ENCODE data around the gene DCPS. TPM values are rescaled to one million over a fixed set of nuclear protein-coding genes. Genes with fewer than 3 reads are reported as not detected.

DCPS gene
- total RNA-seq, 2 experiments from 2014 or later: 34.5 to 35.8 TPM

GRCh38 chr11:126268708-126269579 lies 34.9 kb upstream of the DCPS start, which contains the start of the genes FOXRED1 and SRPRA:
Gene FOXRED1 (plus strand): TSS chr11:126269154. CDS start chr11:126269207, 53 bp downstream.
Gene SRPRA (minus strand): TSS chr11:126268895. CDS start chr11:126268804, 91 bp downstream.
- H3K9me3 Mint-ChIP-seq: no peaks in the 10 kb centered on the region
- peak within 1 kb of the TSS; percentile 94 for H3K27ac Mint-ChIP-seq
- H3K27me3 Mint-ChIP-seq: no peaks in the 10 kb centered on the region
- peak within 1 kb of the TSS; percentile 98 for H3K4me3 Mint-ChIP-seq
- ChIA-PET POLR2A (interaction anchor here (0.8 to 3.2 kb wide), 14 partner anchors 10 to 676 kb away, joined by 3 to 78 read pairs (median 7); partner anchors contain the start of genes DCPS, FAM118B, HYLS1 and RPUSD4), CTCF (interaction anchor here (1.2 to 3.0 kb wide), 3 partner anchors 12 to 212 kb away, joined by 3 to 12 read pairs (median 4); partner anchors contain the start of gene FAM118B)
- H3K36me3 Mint-ChIP-seq (ENCODE audit: low read depth): peaks cover 68% of the 10 kb centered on the region
- H3K4me1 Mint-ChIP-seq: peaks cover 52% of the 10 kb centered on the region
- DNase-seq: peak; percentile 100

GRCh38 chr11:126277322-126277721 lies 26.5 kb upstream of the DCPS start:
- Mint-ChIP-seq H3K4me1 (peaks cover 32% of the 10 kb centered on the region), H3K4me3 (no peak overlapping the region), H3K27ac (no peak overlapping the region), H3K27me3 (no peaks in the 10 kb centered on the region), H3K9me3 (no peaks in the 10 kb centered on the region), H3K36me3 (ENCODE audit: low read depth) (peaks cover 44% of the 10 kb centered on the region)
- DNase-seq: no peak
- ChIA-PET CTCF (no interaction called here), POLR2A (no interaction called here)

- Mint-ChIP-seq H3K27ac (no peak overlapping the region), H3K4me3 (no peak overlapping the region), H3K27me3 (no peaks in the 10 kb centered on the region), H3K4me1 (peaks cover 32% of the 10 kb centered on the region), H3K9me3 (no peaks in the 10 kb centered on the region), H3K36me3 (ENCODE audit: low read depth) (peaks cover 41% of the 10 kb centered on the region)
- POLR2A ChIA-PET: interaction anchor here (1.4 kb wide), 1 partner anchor 9 kb away, joined by 5 read pairs; the partner anchor contains the start of genes FOXRED1 and SRPRA
- DNase-seq: no peak
- CTCF ChIA-PET: no interaction called here
Observed at GRCh38 chr11:126277780-126278179, 26.1 kb upstream of the DCPS start.

GRCh38 chr11:126279191-126279590 lies 24.7 kb upstream of the DCPS start:
- no peaks in the 10 kb centered on the region for H3K27me3 Mint-ChIP-seq
- no peaks in the 10 kb centered on the region for H3K9me3 Mint-ChIP-seq
- H3K27ac Mint-ChIP-seq: peak overlapping the region; percentile 9
- CTCF ChIA-PET: no interaction called here
- peaks cover 40% of the 10 kb centered on the region for H3K4me1 Mint-ChIP-seq
- POLR2A ChIA-PET: interaction anchor here (1.4 kb wide), 1 partner anchor 11 kb away, joined by 5 read pairs; the partner anchor contains the start of genes FOXRED1 and SRPRA
- no peak overlapping the region for H3K4me3 Mint-ChIP-seq
- H3K36me3 Mint-ChIP-seq (ENCODE audit: low read depth): peaks cover 36% of the 10 kb centered on the region
- no peak for DNase-seq

GRCh38 chr11:126280595-126280994 lies 23.3 kb upstream of the DCPS start:
- no peaks in the 10 kb centered on the region for H3K27me3 Mint-ChIP-seq
- no peak overlapping the region for H3K4me3 Mint-ChIP-seq
- peaks cover 25% of the 10 kb centered on the region for H3K36me3 Mint-ChIP-seq (ENCODE audit: low read depth)
- no peak for DNase-seq
- POLR2A ChIA-PET: interaction anchor here (0.8 to 5.0 kb wide), 5 partner anchors 12 to 74 kb away, joined by 3 to 78 read pairs (median 14); partner anchors contain the start of genes FAM118B, FOXRED1, RPUSD4 and SRPRA
- no peaks in the 10 kb centered on the region for H3K9me3 Mint-ChIP-seq
- H3K27ac Mint-ChIP-seq: peak overlapping the region; percentile 62
- peaks cover 51% of the 10 kb centered on the region for H3K4me1 Mint-ChIP-seq
- CTCF ChIA-PET: interaction anchor here (0.7 to 2.4 kb wide), 3 partner anchors 12 to 31 kb away, joined by 3 to 12 read pairs (median 4); partner anchors contain the start of genes FOXRED1 and SRPRA

- H3K4me1 Mint-ChIP-seq: peaks cover 52% of the 10 kb centered on the region
- DNase-seq: no peak
- no peaks in the 10 kb centered on the region for H3K9me3 Mint-ChIP-seq
- peak overlapping the region; percentile 100 for H3K4me3 Mint-ChIP-seq
- H3K27me3 Mint-ChIP-seq: no peaks in the 10 kb centered on the region
- no peak overlapping the region for H3K27ac Mint-ChIP-seq
- CTCF ChIA-PET: interaction anchor here (0.6 to 2.4 kb wide), 6 partner anchors 13 to 30 kb away, joined by 3 to 12 read pairs (median 3); partner anchors contain the start of genes FOXRED1 and SRPRA
- H3K36me3 Mint-ChIP-seq (ENCODE audit: low read depth): peaks cover 20% of the 10 kb centered on the region
- POLR2A ChIA-PET: interaction anchor here (0.5 to 5.0 kb wide), 6 partner anchors 13 to 74 kb away, joined by 3 to 78 read pairs (median 14); partner anchors contain the start of genes DCPS, FAM118B, FOXRED1 and RPUSD4
Observed at GRCh38 chr11:126281245-126281644, 22.6 kb upstream of the DCPS start.

GRCh38 chr11:126281666-126282175 lies 22.1 kb upstream of the DCPS start:
- no peaks in the 10 kb centered on the region for H3K27me3 Mint-ChIP-seq
- ChIA-PET POLR2A (interaction anchor here (0.5 to 5.0 kb wide), 9 partner anchors 13 to 73 kb away, joined by 3 to 78 read pairs (median 5); partner anchors contain the start of genes DCPS, FAM118B, FOXRED1 and RPUSD4), CTCF (interaction anchor here (0.6 to 2.4 kb wide), 4 partner anchors 13 to 30 kb away, joined by 3 to 12 read pairs (median 3); partner anchors contain the start of genes FOXRED1 and SRPRA)
- peak overlapping the region; percentile 88 for H3K27ac Mint-ChIP-seq
- peak overlapping the region; percentile 100 for H3K4me3 Mint-ChIP-seq
- peaks cover 52% of the 10 kb centered on the region for H3K4me1 Mint-ChIP-seq
- DNase-seq: no peak
- peaks cover 21% of the 10 kb centered on the region for H3K36me3 Mint-ChIP-seq (ENCODE audit: low read depth)
- no peaks in the 10 kb centered on the region for H3K9me3 Mint-ChIP-seq

GRCh38 chr11:126282361-126282735 lies 21.5 kb upstream of the DCPS start:
- Mint-ChIP-seq H3K36me3 (ENCODE audit: low read depth) (peaks cover 25% of the 10 kb centered on the region), H3K27me3 (no peaks in the 10 kb centered on the region), H3K4me1 (peaks cover 54% of the 10 kb centered on the region), H3K27ac (peak overlapping the region; percentile 88), H3K4me3 (peak overlapping the region; percentile 100), H3K9me3 (no peaks in the 10 kb centered on the region)
- ChIA-PET CTCF (interaction anchor here (1.6 to 2.4 kb wide), 2 partner anchors 14 to 29 kb away, joined by 3 to 12 read pairs; partner anchors contain the start of genes FOXRED1 and SRPRA), POLR2A (interaction anchor here (0.6 to 5.0 kb wide), 13 partner anchors 10 to 72 kb away, joined by 3 to 78 read pairs (median 4); partner anchors contain the start of genes DCPS, FAM118B, FOXRED1 and RPUSD4)
- DNase-seq: peak; percentile 43

- Mint-ChIP-seq H3K9me3 (no peaks in the 10 kb centered on the region), H3K27me3 (no peaks in the 10 kb centered on the region), H3K4me1 (peaks cover 54% of the 10 kb centered on the region), H3K4me3 (peak within 1 kb of the TSS; percentile 100), H3K36me3 (ENCODE audit: low read depth) (peaks cover 21% of the 10 kb centered on the region), H3K27ac (peak within 1 kb of the TSS; percentile 99)
- DNase-seq: peak; percentile 70
- ChIA-PET POLR2A (interaction anchor here (0.6 to 5.0 kb wide), 21 partner anchors 10 to 395 kb away, joined by 3 to 78 read pairs (median 5); partner anchors contain the start of genes DCPS, FAM118B, FOXRED1 and RPUSD4), CTCF (interaction anchor here (0.7 to 1.6 kb wide), 5 partner anchors 16 to 402 kb away, joined by 3 to 5 read pairs (median 3); partner anchors contain the start of gene HYLS1)
Observed at GRCh38 chr11:126282736-126283591, 20.9 kb upstream of the DCPS start, which contains the start of gene TIRAP. Gene TIRAP (plus strand): TSS chr11:126283093. CDS start chr11:126290895, 7,802 bp downstream.

GRCh38 chr11:126284829-126285228 lies 19.0 kb upstream of the DCPS start:
- peaks cover 48% of the 10 kb centered on the region for H3K4me1 Mint-ChIP-seq

GRCh38 chr11:126288237-126288636 lies 15.6 kb upstream of the DCPS start:
- H3K36me3 Mint-ChIP-seq (ENCODE audit: low read depth): peaks cover 36% of the 10 kb centered on the region

More at GRCh38 chr11:126284829-126285228, 19.0 kb upstream of the DCPS start:
- peak; percentile 80 for DNase-seq
- H3K27me3 Mint-ChIP-seq: no peaks in the 10 kb centered on the region
- no peaks in the 10 kb centered on the region for H3K9me3 Mint-ChIP-seq
- H3K36me3 Mint-ChIP-seq (ENCODE audit: low read depth): peaks cover 21% of the 10 kb centered on the region
- H3K4me3 Mint-ChIP-seq: peak overlapping the region; percentile 69
- H3K27ac Mint-ChIP-seq: peak overlapping the region; percentile 73
- ChIA-PET POLR2A (interaction anchor here (1.2 to 2.1 kb wide), 2 partner anchors 15 to 20 kb away, joined by 4 to 19 read pairs; partner anchors contain the start of gene DCPS), CTCF (no interaction called here)

More at GRCh38 chr11:126288237-126288636, 15.6 kb upstream of the DCPS start:
- Mint-ChIP-seq H3K9me3 (no peaks in the 10 kb centered on the region), H3K27me3 (no peaks in the 10 kb centered on the region), H3K4me1 (peaks cover 22% of the 10 kb centered on the region), H3K4me3 (no peak overlapping the region), H3K27ac (no peak overlapping the region)
- POLR2A ChIA-PET: no interaction called here
- DNase-seq: no peak
- CTCF ChIA-PET: interaction anchor here (1.0 kb wide), 1 partner anchor 16 kb away, joined by 3 read pairs; no protein-coding TSS in a partner anchor
